Type B pancreatic cell (in vitro differentiated cells): ENCODE data around the gene RHCE. TPM values are rescaled to one million over a fixed set of nuclear protein-coding genes. Genes with fewer than 3 reads are reported as not detected.
"Not testable (repeated sequence)": the region's sequence is repeated elsewhere in the genome, so short reads cannot be mapped to it uniquely, and the experiment has no call there.

Experiments used
- DNase-seq: peaks from one replicate; pipeline ENCODE4 v3.0.0; 2021; ENCODE audit warnings: mixed read lengths; ENCODE audit not compliant: unreplicated experiment; ENCODE audit errors: extremely low spot score
- H3K27ac Mint-ChIP-seq: 2 replicates; pipeline ENCODE4 v1.8.0; 2021; ENCODE audit warnings: mild to moderate bottlenecking, mixed read lengths
- H3K27me3 Mint-ChIP-seq: 2 replicates; pipeline ENCODE4 v1.8.0; 2021; ENCODE audit warnings: mixed read lengths
- H3K36me3 Mint-ChIP-seq: 2 replicates; pipeline ENCODE4 v1.8.0; 2021; ENCODE audit warnings: mixed read lengths
- H3K4me1 Mint-ChIP-seq: one replicate; pipeline ENCODE4 v1.8.0; 2021; ENCODE audit warnings: mixed read lengths; ENCODE audit not compliant: unreplicated experiment
- H3K4me3 Mint-ChIP-seq: 2 replicates; pipeline ENCODE4 v1.8.0; 2021; ENCODE audit warnings: mild to moderate bottlenecking, mixed read lengths
- H3K9me3 Mint-ChIP-seq: 2 replicates; pipeline ENCODE4 v1.8.0; 2021; ENCODE audit warnings: mixed read lengths
- total RNA-seq: library from RNA; stranded (reverse); gene quantifications from 2 replicates; pipeline ENCODE4 v1.2.1, GENCODE V29; 2021; ENCODE audit warnings: low replicate concordance
- TF ChIP-seq, protein P1 (sequence below): fragments of 200-600 bp; sonication (generic); conservative IDR thresholded peaks from 2 replicates; pipeline ENCODE4 v1.5.0; 2021; ENCODE audit warnings: antibody characterized with exemption, mild to moderate bottlenecking

RHCE gene
- total RNA-seq, 1 donor from 2014 or later = 0.39 TPM

GRCh38 chr1:25450891-25451290 is 30.3 kb upstream of the RHCE start:
- DNase-seq = no peak
- TF ChIP-seq, protein P1, sequence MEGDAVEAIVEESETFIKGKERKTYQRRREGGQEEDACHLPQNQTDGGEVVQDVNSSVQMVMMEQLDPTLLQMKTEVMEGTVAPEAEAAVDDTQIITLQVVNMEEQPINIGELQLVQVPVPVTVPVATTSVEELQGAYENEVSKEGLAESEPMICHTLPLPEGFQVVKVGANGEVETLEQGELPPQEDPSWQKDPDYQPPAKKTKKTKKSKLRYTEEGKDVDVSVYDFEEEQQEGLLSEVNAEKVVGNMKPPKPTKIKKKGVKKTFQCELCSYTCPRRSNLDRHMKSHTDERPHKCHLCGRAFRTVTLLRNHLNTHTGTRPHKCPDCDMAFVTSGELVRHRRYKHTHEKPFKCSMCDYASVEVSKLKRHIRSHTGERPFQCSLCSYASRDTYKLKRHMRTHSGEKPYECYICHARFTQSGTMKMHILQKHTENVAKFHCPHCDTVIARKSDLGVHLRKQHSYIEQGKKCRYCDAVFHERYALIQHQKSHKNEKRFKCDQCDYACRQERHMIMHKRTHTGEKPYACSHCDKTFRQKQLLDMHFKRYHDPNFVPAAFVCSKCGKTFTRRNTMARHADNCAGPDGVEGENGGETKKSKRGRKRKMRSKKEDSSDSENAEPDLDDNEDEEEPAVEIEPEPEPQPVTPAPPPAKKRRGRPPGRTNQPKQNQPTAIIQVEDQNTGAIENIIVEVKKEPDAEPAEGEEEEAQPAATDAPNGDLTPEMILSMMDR = no peak
- no peak overlapping the region for H3K4me3 Mint-ChIP-seq
- no peak overlapping the region for H3K27ac Mint-ChIP-seq
- H3K27me3 Mint-ChIP-seq = no peaks in the 10 kb centered on the region
- H3K4me1 Mint-ChIP-seq = peaks cover 13% of the 10 kb centered on the region
- H3K9me3 Mint-ChIP-seq = no peaks in the 10 kb centered on the region
- peaks cover 16% of the 10 kb centered on the region for H3K36me3 Mint-ChIP-seq

DNA sequence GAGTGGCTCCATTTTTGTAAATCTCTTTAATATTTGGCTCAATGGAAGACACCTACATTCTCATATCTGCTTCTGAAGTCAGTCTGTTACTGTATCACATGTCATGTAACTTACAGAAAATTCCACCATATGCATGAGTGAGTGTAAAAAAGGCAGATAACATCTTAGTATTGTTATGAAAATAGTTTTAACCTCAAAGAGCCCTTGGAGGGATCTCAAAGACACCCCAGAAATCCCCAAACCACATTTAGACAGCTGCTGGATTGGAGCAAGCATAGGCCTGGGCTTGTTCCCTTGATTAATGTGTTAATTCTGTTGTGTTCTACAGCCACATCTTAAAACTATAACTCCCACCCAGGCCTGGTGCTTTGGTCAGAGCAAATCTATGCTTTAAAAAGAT is 26.9 kb upstream of the RHCE start:
- no peaks in the 10 kb centered on the region for H3K9me3 Mint-ChIP-seq
- TF ChIP-seq, protein P1 = no peak
- H3K36me3 Mint-ChIP-seq = peaks cover 22% of the 10 kb centered on the region
- H3K27me3 Mint-ChIP-seq = no peaks in the 10 kb centered on the region
- no peak overlapping the region for H3K27ac Mint-ChIP-seq
- H3K4me1 Mint-ChIP-seq = peaks cover 23% of the 10 kb centered on the region
- no peak overlapping the region for H3K4me3 Mint-ChIP-seq
- DNase-seq = no peak

DNA sequence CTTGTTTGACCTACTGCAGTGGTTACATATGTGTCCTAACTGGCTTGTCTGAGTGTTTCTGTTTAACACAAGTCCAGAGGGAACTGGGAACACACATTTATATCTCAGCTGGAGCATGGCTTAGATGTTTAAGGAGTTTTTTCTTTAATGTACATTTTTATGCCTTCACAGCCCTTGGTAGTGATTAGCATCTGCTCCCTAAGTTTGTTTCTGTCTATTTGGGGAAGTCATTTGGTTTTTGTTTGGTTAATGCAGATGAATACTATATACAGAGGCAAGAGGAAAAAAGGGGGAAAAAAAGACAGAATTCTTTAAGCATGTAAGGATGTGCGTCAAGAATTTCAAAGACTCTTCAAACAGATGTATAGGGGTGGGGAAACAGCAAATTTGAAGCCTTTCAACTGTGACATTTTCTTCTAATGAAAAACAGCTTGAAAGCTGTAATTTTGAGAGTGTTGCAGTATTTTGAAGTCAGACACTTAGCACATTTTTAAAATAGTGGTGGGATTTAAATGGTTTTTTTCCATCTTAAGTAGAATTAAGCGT is 25.4 kb upstream of the RHCE start:
- Mint-ChIP-seq H3K27ac (peak overlapping the region; percentile 34), H3K27me3 (no peaks in the 10 kb centered on the region), H3K4me1 (peaks cover 35% of the 10 kb centered on the region), H3K9me3 (no peaks in the 10 kb centered on the region), H3K36me3 (peaks cover 17% of the 10 kb centered on the region), H3K4me3 (peak overlapping the region; percentile 35)
- TF ChIP-seq, protein P1 = no peak
- no peak for DNase-seq

GRCh38 chr1:25444604-25445003 is 24.0 kb upstream of the RHCE start:
- not testable (repeated sequence) for H3K9me3 Mint-ChIP-seq, H3K27me3 Mint-ChIP-seq, H3K27ac Mint-ChIP-seq, H3K4me3 Mint-ChIP-seq, DNase-seq
- H3K36me3 Mint-ChIP-seq = peaks cover 14% of the 10 kb centered on the region
- peaks cover 35% of the 10 kb centered on the region for H3K4me1 Mint-ChIP-seq

DNA sequence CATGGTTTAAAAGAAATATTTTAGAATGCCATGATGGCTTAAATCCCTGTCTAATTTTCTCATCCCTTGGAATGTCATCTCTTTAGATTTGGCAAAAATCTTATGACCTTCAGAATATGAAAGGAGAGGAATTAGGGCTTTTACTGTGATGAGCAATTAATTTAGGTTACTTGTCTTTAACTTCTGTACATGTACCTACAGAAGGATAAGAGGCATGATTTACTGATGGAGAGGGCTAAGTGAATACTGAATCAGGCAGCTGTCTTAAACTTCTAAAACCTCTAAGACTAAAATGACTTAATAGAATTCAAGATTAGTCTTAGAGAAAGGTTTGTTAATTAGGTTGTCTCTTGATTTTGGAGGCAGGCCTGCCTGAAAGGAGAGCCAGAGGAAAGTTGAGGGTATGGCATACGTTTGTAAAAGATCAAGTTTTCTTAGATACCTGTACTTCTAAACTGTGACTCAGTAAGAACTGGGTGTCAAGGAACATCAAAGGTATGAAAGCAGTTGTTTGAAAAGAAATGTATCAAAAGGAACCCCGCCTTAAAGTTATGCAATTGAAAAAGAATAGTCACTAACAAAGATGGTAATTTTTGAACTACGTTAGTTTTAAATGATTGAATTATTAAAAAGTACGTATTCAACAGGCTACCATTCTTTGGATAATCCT is 22.5 kb upstream of the RHCE start:
- Mint-ChIP-seq H3K27me3 (no peaks in the 10 kb centered on the region), H3K4me1 (peaks cover 35% of the 10 kb centered on the region), H3K9me3 (no peaks in the 10 kb centered on the region), H3K27ac (peak overlapping the region; percentile 51), H3K4me3 (no peak overlapping the region), H3K36me3 (peaks cover 14% of the 10 kb centered on the region)
- DNase-seq = no peak
- TF ChIP-seq, protein P1 = no peak

DNA sequence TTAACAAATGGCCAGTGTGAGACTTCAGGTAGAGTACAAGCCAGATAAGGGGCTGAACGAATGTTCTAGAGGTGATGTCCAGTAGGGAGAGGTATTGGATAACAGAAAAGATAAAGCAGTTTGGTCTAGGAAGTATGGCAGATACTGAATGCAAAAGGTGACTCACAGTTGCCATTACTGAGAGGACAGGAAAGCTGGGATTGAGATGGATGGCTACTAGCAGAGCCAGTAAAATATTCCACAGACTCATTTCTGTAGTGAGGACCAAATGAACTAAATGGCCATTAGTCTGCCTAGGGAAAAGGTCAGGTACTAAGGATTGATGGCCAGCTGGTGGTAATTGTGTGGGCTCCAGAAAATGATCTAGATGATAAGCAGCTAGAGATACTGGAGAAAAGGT is 21.6 kb upstream of the RHCE start:
- peaks cover 9% of the 10 kb centered on the region for H3K36me3 Mint-ChIP-seq
- H3K4me1 Mint-ChIP-seq = peaks cover 33% of the 10 kb centered on the region
- no peaks in the 10 kb centered on the region for H3K9me3 Mint-ChIP-seq
- DNase-seq = no peak
- peak overlapping the region; percentile 54 for H3K27ac Mint-ChIP-seq
- no peak overlapping the region for H3K4me3 Mint-ChIP-seq
- no peaks in the 10 kb centered on the region for H3K27me3 Mint-ChIP-seq
- TF ChIP-seq, protein P1 = no peak
